GM23338 (cell line): ENCODE results near the gene MPP2. TPM values are rescaled to one million over a fixed set of nuclear protein-coding genes. Genes with fewer than 3 reads are reported as not detected.
"Not testable (repeated sequence)": the region's sequence is repeated elsewhere in the genome, so short reads cannot be mapped to it uniquely, and the experiment has no call there.

ENCODE experiments used
- ATAC-seq: fragments of 200-7000 bp; cut with Tn5 transposase; 3 replicates; pipeline ENCODE4 v1.9.1; 2020
- DNase-seq: peaks from one replicate; pipeline ENCODE4 v3.0.0-alpha.2; 2015; ENCODE audit warnings: low spot score
- H2AFZ ChIP-seq: fragments of 200-600 bp; sonication (generic); 2 replicates; pipeline ENCODE4 v1.8.0; 2016; ENCODE audit warnings: antibody characterized with exemption, mild to moderate bottlenecking, moderate library complexity
- H3F3A ChIP-seq: fragments of 200-600 bp; sonication (generic); replicated peaks from 2 replicates; pipeline ENCODE4 v1.8.0; 2017; ENCODE audit warnings: antibody characterized with exemption, mixed run types, low read depth
- H3K27ac ChIP-seq: fragments of 200-600 bp; sonication (generic); 2 replicates; pipeline ENCODE4 v1.6.1; 2016; ENCODE audit warnings: low read depth
- H3K27me3 ChIP-seq: fragments of 200-600 bp; sonication (generic); 2 replicates; pipeline ENCODE4 v1.8.0; 2016; ENCODE audit warnings: mild to moderate bottlenecking, mixed run types, moderate library complexity; ENCODE audit not compliant: insufficient read depth
- H3K36me3 ChIP-seq: fragments of 200-600 bp; sonication (generic); 2 replicates; pipeline ENCODE4 v1.8.0; 2016; ENCODE audit warnings: mild to moderate bottlenecking; ENCODE audit not compliant: insufficient read depth
- H3K4me1 ChIP-seq: fragments of 200-600 bp; sonication (generic); 2 replicates; pipeline ENCODE4 v1.8.0; 2016; ENCODE audit warnings: mild to moderate bottlenecking, moderate library complexity; ENCODE audit not compliant: insufficient read depth
- H3K4me2 ChIP-seq: fragments of 200-600 bp; sonication (generic); 2 replicates; pipeline ENCODE4 v1.7.1; 2017; ENCODE audit warnings: mixed run types
- H3K4me3 ChIP-seq: fragments of 200-600 bp; sonication (generic); 2 replicates; pipeline ENCODE4 v1.6.1; 2016; ENCODE audit warnings: mixed run types
- H3K79me2 ChIP-seq: fragments of 200-600 bp; sonication (generic); replicated peaks from 2 replicates; pipeline ENCODE4 v1.8.0; 2017; ENCODE audit warnings: mild to moderate bottlenecking; ENCODE audit not compliant: insufficient read depth
- H3K9me2 ChIP-seq: fragments of 200-600 bp; sonication (generic); 2 replicates; pipeline ENCODE4 v1.8.0; 2017; ENCODE audit not compliant: insufficient read depth
- H4K20me1 ChIP-seq: fragments of 200-600 bp; sonication (generic); replicated peaks from 2 replicates; pipeline ENCODE4 v1.8.0; 2017; ENCODE audit warnings: mild to moderate bottlenecking; ENCODE audit not compliant: insufficient read depth
- H3K27ac Mint-ChIP-seq: 2 replicates; pipeline ENCODE4 v1.8.0; 2020; ENCODE audit warnings: inconsistent platforms, mild to moderate bottlenecking, moderate library complexity, mixed read lengths
- H3K27me3 Mint-ChIP-seq: 3 replicates; pipeline ENCODE4 v1.8.0; 2022; ENCODE audit warnings: low read depth, mild to moderate bottlenecking, moderate library complexity, mixed read lengths, inconsistent platforms; ENCODE audit not compliant: insufficient read depth, poor library complexity
- H3K36me3 Mint-ChIP-seq: 3 replicates; pipeline ENCODE4 v1.8.0; 2021; ENCODE audit warnings: low read depth, mild to moderate bottlenecking, inconsistent platforms, moderate library complexity, mixed read lengths
- H3K4me1 Mint-ChIP-seq: 3 replicates; pipeline ENCODE4 v1.8.0; 2020; ENCODE audit warnings: mild to moderate bottlenecking, inconsistent platforms, mixed read lengths
- H3K4me3 Mint-ChIP-seq: 3 replicates; pipeline ENCODE4 v1.8.0; 2021; ENCODE audit warnings: moderate library complexity, mild to moderate bottlenecking, inconsistent platforms, mixed read lengths
- H3K9me3 Mint-ChIP-seq: 3 replicates; pipeline ENCODE4 v1.8.0; 2020; ENCODE audit warnings: moderate library complexity, mild to moderate bottlenecking, inconsistent platforms, mixed read lengths
- CREB1 ChIP-seq: fragments of 250-450 bp; sonication (Bioruptor Pico); IDR thresholded peaks from 2 replicates; pipeline ENCODE4 v1.5.0; 2020; ENCODE audit warnings: low read depth, mild to moderate bottlenecking, moderate library complexity
- EZH2 ChIP-seq: fragments of 200-600 bp; sonication (generic); IDR thresholded peaks from one replicate; pipeline ENCODE4 v1.8.0; 2017; ENCODE audit warnings: antibody characterized with exemption, mild to moderate bottlenecking, low read depth; ENCODE audit not compliant: unreplicated experiment
- JUNB ChIP-seq: IDR thresholded peaks from one replicate; pipeline ENCODE4 v1.6.1; 2016; ENCODE audit warnings: antibody characterized with exemption; ENCODE audit not compliant: unreplicated experiment
- STAT1 ChIP-seq: IDR thresholded peaks from one replicate; pipeline ENCODE4 v1.6.1; 2016; ENCODE audit warnings: antibody characterized with exemption; ENCODE audit not compliant: unreplicated experiment
- ZNF114 ChIP-seq: fragments of 250-450 bp; sonication (Bioruptor Pico); IDR thresholded peaks from 2 replicates; pipeline ENCODE4 v1.5.0; 2020; ENCODE audit warnings: mild to moderate bottlenecking, moderate library complexity
- ZNF331 ChIP-seq: fragments of 250-450 bp; sonication (Bioruptor Pico); IDR thresholded peaks from 2 replicates; pipeline ENCODE4 v1.5.0; 2020; ENCODE audit warnings: low read depth, mild to moderate bottlenecking, moderate library complexity
- polyA plus RNA-seq: library from polyadenylated mRNA; unstranded; fragments of >200 nt; fragmentation: Nextera tagmentation; extraction: Ambion mirVana; gene quantifications from 2 replicates; pipeline ENCODE4 v1.2.1, GENCODE V29; 2016
- total RNA-seq: library from RNA; depleted of rRNA; stranded (reverse); fragments of >200 nt; shearing (Covaris generic); gene quantifications from 2 replicates; pipeline ENCODE4 v1.2.3, GENCODE V29; 2014
- TF ChIP-seq, protein P1 (sequence below): fragments of 250-450 bp; sonication (Bioruptor Pico); IDR thresholded peaks from 2 replicates; pipeline ENCODE4 v1.5.0; 2020; ENCODE audit warnings: mild to moderate bottlenecking, moderate library complexity
- TF ChIP-seq, protein P2 (sequence below), 2 experiments: fragments of 200-600 bp in 1 of 2; sonication (generic) in 1 of 2; conservative IDR thresholded peaks; 2 replicates each; pipeline versions ENCODE4 v1.5.1 to v1.6.1; 2016 to 2017; ENCODE audit warnings: antibody characterized with exemption in 2 of 2, low read depth in 2 of 2, mild to moderate bottlenecking in 2 of 2, moderate library complexity in 1 of 2
- TF ChIP-seq, protein P3 (sequence below): IDR thresholded peaks from one replicate; pipeline ENCODE4 v1.6.1; 2018; ENCODE audit warnings: antibody characterized with exemption; ENCODE audit not compliant: unreplicated experiment

Gene MPP2
- total and polyA plus RNA-seq, 2 experiments from 2014 or later: 7.8 to 20.7 TPM

DNA sequence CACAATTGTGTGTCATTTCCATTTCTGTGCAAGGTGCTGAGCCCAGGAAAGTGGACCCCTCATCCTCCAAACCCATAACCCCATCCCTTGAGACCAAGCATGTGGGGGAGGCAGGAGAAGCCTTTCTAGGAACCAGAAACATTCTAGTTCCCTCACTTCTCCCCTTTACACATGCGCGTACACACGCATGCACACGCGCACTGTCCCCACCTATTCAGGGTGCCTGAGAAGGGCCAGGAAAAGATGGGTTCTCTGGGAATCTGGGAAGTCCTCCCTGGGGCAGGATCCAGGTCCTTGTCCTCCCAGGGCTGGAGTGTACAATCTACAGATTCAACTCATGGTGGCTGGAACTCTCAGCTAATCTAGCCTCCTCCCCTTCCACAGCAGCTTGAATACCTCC is 32.5 kb upstream of the MPP2 start (continued):
- no peak for TF ChIP-seq JUNB
- no peak for TF ChIP-seq CREB1 (CRISPR knock-in tag)

DNA sequence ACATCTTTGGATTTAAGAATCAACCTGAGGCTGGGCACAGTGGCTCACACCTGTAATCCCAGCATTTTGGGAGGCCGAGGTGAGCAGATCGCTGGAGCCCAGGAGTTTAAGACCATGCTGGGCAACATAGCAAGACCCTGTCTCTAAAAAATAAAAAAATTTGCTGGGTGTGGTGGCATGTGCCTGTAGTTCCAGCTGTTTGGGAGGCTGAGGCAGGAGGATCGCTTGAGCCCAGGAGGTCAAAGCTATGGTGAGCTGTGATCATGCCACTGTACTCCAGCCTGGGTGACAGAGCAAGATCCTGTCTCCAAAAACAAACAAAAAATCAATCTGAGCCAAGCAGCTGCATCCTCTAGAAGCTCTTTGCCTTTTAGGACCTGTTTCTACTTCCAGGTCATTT is 32.1 kb upstream of the MPP2 start:
- not testable (repeated sequence) for H3K4me3 Mint-ChIP-seq, H4K20me1 ChIP-seq, H3K9me3 Mint-ChIP-seq, H3K9me2 ChIP-seq, H3K4me1 ChIP-seq, H3F3A ChIP-seq, H3K4me2 ChIP-seq, H3K27ac ChIP-seq, H3K27ac Mint-ChIP-seq, ATAC-seq, H3K4me3 ChIP-seq, H3K79me2 ChIP-seq, H3K36me3 Mint-ChIP-seq, DNase-seq, H2AFZ ChIP-seq, H3K36me3 ChIP-seq
- peaks cover 12% of the 10 kb centered on the region for H3K4me1 Mint-ChIP-seq
- peaks cover 36% of the 10 kb centered on the region for H3K27me3 ChIP-seq
- peaks cover 53% of the 10 kb centered on the region for H3K27me3 Mint-ChIP-seq

DNA sequence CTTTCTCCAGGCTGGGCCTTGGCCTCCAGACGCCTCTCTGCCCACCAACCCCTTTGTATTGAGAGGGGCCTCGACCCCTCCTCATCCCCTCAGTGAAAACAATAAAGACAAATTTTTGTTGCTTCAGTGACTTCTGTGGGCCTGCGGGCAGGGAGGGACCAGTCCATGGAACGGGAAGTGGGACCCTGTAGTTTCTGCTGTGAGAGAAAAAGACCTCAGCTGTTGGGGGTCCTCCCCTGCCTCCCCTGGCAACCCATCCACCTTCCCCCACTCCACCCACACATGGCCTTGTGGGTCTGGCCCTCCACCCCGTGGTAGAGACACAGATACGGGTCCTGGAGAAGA is 31.5 kb upstream of the MPP2 start:
- Histone ChIP-seq H2AFZ (no peak overlapping the region), H3K27ac (no peak overlapping the region), H3K9me2 (0 out of 2 replicates have a peak, but pooled peaks cover 1% of the 10 kb centered on the region), H3F3A (no peaks in the 10 kb centered on the region), H3K79me2 (no peaks in the 10 kb centered on the region), H3K36me3 (no peaks in the 10 kb centered on the region), H3K4me1 (no peaks in the 10 kb centered on the region), H3K4me3 (no peak overlapping the region), H3K4me2 (no peak overlapping the region), H4K20me1 (no peaks in the 10 kb centered on the region), H3K27me3 (peaks cover 36% of the 10 kb centered on the region)
- H3K4me1 Mint-ChIP-seq: peaks cover 11% of the 10 kb centered on the region
- H3K27ac Mint-ChIP-seq: no peak overlapping the region
- H3K27me3 Mint-ChIP-seq: peaks cover 48% of the 10 kb centered on the region
- no peak overlapping the region for H3K4me3 Mint-ChIP-seq
- no peaks in the 10 kb centered on the region; the same call in 2 of the 3 replicates for H3K36me3 Mint-ChIP-seq
- DNase-seq: no peak
- no peaks in the 10 kb centered on the region for H3K9me3 Mint-ChIP-seq
- ATAC-seq: no peak
- TF ChIP-seq EZH2: no peak
- TF ChIP-seq ZNF331 (CRISPR knock-in tag): no peak
- no peak for TF ChIP-seq ZNF114 (CRISPR knock-in tag)
- TF ChIP-seq, protein P1, sequence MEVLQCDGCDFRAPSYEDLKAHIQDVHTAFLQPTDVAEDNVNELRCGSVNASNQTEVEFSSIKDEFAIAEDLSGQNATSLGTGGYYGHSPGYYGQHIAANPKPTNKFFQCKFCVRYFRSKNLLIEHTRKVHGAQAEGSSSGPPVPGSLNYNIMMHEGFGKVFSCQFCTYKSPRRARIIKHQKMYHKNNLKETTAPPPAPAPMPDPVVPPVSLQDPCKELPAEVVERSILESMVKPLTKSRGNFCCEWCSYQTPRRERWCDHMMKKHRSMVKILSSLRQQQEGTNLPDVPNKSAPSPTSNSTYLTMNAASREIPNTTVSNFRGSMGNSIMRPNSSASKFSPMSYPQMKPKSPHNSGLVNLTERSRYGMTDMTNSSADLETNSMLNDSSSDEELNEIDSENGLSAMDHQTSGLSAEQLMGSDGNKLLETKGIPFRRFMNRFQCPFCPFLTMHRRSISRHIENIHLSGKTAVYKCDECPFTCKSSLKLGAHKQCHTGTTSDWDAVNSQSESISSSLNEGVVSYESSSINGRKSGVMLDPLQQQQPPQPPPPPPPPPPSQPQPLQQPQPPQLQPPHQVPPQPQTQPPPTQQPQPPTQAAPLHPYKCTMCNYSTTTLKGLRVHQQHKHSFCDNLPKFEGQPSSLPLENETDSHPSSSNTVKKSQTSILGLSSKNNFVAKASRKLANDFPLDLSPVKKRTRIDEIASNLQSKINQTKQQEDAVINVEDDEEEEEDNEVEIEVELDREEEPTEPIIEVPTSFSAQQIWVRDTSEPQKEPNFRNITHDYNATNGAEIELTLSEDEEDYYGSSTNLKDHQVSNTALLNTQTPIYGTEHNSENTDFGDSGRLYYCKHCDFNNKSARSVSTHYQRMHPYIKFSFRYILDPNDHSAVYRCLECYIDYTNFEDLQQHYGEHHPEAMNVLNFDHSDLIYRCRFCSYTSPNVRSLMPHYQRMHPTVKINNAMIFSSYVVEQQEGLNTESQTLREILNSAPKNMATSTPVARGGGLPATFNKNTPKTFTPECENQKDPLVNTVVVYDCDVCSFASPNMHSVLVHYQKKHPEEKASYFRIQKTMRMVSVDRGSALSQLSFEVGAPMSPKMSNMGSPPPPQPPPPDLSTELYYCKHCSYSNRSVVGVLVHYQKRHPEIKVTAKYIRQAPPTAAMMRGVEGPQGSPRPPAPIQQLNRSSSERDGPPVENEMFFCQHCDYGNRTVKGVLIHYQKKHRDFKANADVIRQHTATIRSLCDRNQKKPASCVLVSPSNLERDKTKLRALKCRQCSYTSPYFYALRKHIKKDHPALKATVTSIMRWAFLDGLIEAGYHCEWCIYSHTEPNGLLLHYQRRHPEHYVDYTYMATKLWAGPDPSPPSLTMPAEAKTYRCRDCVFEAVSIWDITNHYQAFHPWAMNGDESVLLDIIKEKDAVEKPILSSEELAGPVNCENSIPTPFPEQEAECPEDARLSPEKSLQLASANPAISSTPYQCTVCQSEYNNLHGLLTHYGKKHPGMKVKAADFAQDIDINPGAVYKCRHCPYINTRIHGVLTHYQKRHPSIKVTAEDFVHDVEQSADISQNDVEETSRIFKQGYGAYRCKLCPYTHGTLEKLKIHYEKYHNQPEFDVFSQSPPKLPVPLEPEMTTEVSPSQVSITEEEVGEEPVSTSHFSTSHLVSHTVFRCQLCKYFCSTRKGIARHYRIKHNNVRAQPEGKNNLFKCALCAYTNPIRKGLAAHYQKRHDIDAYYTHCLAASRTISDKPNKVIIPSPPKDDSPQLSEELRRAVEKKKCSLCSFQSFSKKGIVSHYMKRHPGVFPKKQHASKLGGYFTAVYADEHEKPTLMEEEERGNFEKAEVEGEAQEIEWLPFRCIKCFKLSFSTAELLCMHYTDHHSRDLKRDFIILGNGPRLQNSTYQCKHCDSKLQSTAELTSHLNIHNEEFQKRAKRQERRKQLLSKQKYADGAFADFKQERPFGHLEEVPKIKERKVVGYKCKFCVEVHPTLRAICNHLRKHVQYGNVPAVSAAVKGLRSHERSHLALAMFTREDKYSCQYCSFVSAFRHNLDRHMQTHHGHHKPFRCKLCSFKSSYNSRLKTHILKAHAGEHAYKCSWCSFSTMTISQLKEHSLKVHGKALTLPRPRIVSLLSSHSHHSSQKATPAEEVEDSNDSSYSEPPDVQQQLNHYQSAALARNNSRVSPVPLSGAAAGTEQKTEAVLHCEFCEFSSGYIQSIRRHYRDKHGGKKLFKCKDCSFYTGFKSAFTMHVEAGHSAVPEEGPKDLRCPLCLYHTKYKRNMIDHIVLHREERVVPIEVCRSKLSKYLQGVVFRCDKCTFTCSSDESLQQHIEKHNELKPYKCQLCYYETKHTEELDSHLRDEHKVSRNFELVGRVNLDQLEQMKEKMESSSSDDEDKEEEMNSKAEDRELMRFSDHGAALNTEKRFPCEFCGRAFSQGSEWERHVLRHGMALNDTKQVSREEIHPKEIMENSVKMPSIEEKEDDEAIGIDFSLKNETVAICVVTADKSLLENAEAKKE (CRISPR knock-in tag): no peak
- TF ChIP-seq, protein P2, sequence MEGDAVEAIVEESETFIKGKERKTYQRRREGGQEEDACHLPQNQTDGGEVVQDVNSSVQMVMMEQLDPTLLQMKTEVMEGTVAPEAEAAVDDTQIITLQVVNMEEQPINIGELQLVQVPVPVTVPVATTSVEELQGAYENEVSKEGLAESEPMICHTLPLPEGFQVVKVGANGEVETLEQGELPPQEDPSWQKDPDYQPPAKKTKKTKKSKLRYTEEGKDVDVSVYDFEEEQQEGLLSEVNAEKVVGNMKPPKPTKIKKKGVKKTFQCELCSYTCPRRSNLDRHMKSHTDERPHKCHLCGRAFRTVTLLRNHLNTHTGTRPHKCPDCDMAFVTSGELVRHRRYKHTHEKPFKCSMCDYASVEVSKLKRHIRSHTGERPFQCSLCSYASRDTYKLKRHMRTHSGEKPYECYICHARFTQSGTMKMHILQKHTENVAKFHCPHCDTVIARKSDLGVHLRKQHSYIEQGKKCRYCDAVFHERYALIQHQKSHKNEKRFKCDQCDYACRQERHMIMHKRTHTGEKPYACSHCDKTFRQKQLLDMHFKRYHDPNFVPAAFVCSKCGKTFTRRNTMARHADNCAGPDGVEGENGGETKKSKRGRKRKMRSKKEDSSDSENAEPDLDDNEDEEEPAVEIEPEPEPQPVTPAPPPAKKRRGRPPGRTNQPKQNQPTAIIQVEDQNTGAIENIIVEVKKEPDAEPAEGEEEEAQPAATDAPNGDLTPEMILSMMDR (conservative IDR thresholded peaks at IDR 0.05; ENCODE audit: low read depth in 2 of 2): no peak
- TF ChIP-seq, protein P3, sequence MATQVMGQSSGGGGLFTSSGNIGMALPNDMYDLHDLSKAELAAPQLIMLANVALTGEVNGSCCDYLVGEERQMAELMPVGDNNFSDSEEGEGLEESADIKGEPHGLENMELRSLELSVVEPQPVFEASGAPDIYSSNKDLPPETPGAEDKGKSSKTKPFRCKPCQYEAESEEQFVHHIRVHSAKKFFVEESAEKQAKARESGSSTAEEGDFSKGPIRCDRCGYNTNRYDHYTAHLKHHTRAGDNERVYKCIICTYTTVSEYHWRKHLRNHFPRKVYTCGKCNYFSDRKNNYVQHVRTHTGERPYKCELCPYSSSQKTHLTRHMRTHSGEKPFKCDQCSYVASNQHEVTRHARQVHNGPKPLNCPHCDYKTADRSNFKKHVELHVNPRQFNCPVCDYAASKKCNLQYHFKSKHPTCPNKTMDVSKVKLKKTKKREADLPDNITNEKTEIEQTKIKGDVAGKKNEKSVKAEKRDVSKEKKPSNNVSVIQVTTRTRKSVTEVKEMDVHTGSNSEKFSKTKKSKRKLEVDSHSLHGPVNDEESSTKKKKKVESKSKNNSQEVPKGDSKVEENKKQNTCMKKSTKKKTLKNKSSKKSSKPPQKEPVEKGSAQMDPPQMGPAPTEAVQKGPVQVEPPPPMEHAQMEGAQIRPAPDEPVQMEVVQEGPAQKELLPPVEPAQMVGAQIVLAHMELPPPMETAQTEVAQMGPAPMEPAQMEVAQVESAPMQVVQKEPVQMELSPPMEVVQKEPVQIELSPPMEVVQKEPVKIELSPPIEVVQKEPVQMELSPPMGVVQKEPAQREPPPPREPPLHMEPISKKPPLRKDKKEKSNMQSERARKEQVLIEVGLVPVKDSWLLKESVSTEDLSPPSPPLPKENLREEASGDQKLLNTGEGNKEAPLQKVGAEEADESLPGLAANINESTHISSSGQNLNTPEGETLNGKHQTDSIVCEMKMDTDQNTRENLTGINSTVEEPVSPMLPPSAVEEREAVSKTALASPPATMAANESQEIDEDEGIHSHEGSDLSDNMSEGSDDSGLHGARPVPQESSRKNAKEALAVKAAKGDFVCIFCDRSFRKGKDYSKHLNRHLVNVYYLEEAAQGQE: no peak
- no peak for TF ChIP-seq STAT1
- TF ChIP-seq CREB1 (CRISPR knock-in tag): no peak
- no peak for TF ChIP-seq JUNB
